ENCODE measurements around the gene MLN.

The MLN gene

DNA sequence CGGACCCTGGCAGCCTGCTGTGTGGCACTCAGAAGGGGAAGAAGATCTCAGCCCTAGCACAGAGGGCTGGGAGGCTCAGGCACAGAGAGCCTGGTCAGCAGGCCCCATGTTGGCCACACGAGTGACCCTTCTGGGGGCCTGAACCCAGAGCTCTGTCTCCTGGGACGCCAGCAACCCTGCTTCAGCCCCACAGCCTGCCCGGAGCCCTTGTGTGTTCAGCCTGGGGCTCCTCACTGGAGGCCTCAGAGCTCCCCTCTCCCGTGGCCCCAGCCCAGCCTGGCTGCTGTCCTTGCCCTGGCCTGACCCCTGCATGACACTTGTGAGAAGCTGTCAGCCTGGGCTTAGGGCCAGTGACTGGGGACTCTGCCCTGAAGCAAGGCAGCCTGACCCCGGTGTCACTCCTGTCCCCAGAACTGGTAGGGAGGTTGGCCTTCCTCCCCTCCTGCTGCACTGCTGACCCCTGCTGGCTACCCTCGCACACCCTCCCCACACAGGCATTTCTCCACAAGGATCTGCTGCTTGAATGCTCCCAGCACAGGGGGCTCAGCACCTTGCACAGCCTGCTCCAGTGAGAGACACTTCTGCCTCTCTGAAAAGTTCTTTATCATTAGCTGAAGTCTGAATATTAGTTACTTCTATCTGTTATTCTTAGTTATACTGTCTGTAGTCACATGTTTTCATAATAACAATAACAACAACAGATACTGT is 41.7 kb downstream of the MLN start:
- peak; percentile 85 for ATAC-seq
- TF ChIP-seq ZNF8 (CRISPR knock-in tag; IDR thresholded peaks at IDR 0.05) (no peak), BACH2 (CRISPR knock-in tag; IDR thresholded peaks at IDR 0.05; ENCODE audit: borderline replicate concordance) (no peak), TSHZ2 (CRISPR knock-in tag; IDR thresholded peaks at IDR 0.05) (no peak), PPARA (CRISPR knock-in tag; IDR thresholded peaks at IDR 0.05; ENCODE audit: borderline replicate concordance) (no peak), ZC3H10 (CRISPR knock-in tag; IDR thresholded peaks at IDR 0.05) (no peak), ZFP30 (CRISPR knock-in tag; IDR thresholded peaks at IDR 0.05) (no peak), ZFP3 (CRISPR knock-in tag; IDR thresholded peaks at IDR 0.05) (no peak)
- TF ChIP-seq, protein P1, sequence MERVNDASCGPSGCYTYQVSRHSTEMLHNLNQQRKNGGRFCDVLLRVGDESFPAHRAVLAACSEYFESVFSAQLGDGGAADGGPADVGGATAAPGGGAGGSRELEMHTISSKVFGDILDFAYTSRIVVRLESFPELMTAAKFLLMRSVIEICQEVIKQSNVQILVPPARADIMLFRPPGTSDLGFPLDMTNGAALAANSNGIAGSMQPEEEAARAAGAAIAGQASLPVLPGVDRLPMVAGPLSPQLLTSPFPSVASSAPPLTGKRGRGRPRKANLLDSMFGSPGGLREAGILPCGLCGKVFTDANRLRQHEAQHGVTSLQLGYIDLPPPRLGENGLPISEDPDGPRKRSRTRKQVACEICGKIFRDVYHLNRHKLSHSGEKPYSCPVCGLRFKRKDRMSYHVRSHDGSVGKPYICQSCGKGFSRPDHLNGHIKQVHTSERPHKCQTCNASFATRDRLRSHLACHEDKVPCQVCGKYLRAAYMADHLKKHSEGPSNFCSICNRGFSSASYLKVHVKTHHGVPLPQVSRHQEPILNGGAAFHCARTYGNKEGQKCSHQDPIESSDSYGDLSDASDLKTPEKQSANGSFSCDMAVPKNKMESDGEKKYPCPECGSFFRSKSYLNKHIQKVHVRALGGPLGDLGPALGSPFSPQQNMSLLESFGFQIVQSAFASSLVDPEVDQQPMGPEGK (CRISPR knock-in tag; IDR thresholded peaks at IDR 0.05; ENCODE audit: borderline replicate concordance), result no peak
- TF ChIP-seq, protein P2, sequence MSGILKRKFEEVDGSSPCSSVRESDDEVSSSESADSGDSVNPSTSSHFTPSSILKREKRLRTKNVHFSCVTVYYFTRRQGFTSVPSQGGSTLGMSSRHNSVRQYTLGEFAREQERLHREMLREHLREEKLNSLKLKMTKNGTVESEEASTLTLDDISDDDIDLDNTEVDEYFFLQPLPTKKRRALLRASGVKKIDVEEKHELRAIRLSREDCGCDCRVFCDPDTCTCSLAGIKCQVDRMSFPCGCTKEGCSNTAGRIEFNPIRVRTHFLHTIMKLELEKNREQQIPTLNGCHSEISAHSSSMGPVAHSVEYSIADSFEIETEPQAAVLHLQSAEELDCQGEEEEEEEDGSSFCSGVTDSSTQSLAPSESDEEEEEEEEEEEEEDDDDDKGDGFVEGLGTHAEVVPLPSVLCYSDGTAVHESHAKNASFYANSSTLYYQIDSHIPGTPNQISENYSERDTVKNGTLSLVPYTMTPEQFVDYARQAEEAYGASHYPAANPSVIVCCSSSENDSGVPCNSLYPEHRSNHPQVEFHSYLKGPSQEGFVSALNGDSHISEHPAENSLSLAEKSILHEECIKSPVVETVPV (CRISPR knock-in tag; IDR thresholded peaks at IDR 0.05), result no peak

DNA sequence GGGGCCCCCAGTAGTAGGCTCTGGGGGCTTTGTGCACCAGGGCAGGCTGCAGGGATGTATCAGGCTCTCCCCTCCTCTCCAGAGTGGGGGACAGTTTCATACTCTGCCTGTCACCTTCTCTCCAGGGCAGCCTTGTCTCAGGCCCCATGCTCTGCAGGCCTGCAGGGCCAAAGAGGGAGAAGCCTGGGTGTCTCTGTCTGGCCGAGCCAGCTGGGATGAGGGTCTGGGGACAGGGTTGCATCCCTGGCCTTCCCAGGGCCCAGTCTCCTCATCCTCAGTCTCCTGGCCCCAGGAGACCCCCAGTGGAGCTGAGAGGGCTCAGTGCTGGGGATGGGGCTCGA is 42.3 kb downstream of the MLN start:
- ATAC-seq, result peak; percentile 18; the same call in 2 of the 3 replicates
- TF ChIP-seq RARB (CRISPR knock-in tag; IDR thresholded peaks at IDR 0.05) (no peak), ZNF565 (CRISPR knock-in tag; conservative IDR thresholded peaks at IDR 0.05; ENCODE audit: low read depth) (no peak), CSDC2 (CRISPR knock-in tag; IDR thresholded peaks at IDR 0.05) (no peak), ZNF70 (CRISPR knock-in tag; IDR thresholded peaks at IDR 0.05) (no peak), ZFP3 (CRISPR knock-in tag; IDR thresholded peaks at IDR 0.05) (no peak), TCF4 (CRISPR knock-in tag; IDR thresholded peaks at IDR 0.05; ENCODE audit: borderline replicate concordance) (no peak), ESRRG (CRISPR knock-in tag; IDR thresholded peaks at IDR 0.05) (no peak), ZC3H10 (CRISPR knock-in tag; IDR thresholded peaks at IDR 0.05) (no peak), PPARA (CRISPR knock-in tag; IDR thresholded peaks at IDR 0.05; ENCODE audit: borderline replicate concordance) (no peak), GLIS3 (CRISPR knock-in tag; IDR thresholded peaks at IDR 0.05) (no peak), TSHZ2 (CRISPR knock-in tag; IDR thresholded peaks at IDR 0.05) (no peak), ISL1 (CRISPR knock-in tag; IDR thresholded peaks at IDR 0.05) (no peak)
- TF ChIP-seq, protein P3, sequence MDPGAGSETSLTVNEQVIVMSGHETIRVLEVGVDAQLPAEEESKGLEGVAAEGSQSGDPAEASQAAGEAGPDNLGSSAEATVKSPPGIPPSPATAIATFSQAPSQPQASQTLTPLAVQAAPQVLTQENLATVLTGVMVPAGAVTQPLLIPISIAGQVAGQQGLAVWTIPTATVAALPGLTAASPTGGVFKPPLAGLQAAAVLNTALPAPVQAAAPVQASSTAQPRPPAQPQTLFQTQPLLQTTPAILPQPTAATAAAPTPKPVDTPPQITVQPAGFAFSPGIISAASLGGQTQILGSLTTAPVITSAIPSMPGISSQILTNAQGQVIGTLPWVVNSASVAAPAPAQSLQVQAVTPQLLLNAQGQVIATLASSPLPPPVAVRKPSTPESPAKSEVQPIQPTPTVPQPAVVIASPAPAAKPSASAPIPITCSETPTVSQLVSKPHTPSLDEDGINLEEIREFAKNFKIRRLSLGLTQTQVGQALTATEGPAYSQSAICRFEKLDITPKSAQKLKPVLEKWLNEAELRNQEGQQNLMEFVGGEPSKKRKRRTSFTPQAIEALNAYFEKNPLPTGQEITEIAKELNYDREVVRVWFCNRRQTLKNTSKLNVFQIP (CRISPR knock-in tag; IDR thresholded peaks at IDR 0.05; ENCODE audit: borderline replicate concordance, low read depth), result no peak
